GM19463 (cell line): ENCODE results near the gene VBP1.
"Not testable (repeated sequence)": the region's sequence is repeated elsewhere in the genome, so short reads cannot be mapped to it uniquely, and the experiment has no call there.

ENCODE experiments used
- ATAC-seq: cut with Tn5 transposase; IDR thresholded peaks from one replicate; pipeline ENCODE4 v1.9.1; 2021; ENCODE audit warnings: mild to moderate bottlenecking, moderate library complexity; ENCODE audit not compliant: unreplicated experiment

The VBP1 gene, protein sequence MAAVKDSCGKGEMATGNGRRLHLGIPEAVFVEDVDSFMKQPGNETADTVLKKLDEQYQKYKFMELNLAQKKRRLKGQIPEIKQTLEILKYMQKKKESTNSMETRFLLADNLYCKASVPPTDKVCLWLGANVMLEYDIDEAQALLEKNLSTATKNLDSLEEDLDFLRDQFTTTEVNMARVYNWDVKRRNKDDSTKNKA

DNA sequence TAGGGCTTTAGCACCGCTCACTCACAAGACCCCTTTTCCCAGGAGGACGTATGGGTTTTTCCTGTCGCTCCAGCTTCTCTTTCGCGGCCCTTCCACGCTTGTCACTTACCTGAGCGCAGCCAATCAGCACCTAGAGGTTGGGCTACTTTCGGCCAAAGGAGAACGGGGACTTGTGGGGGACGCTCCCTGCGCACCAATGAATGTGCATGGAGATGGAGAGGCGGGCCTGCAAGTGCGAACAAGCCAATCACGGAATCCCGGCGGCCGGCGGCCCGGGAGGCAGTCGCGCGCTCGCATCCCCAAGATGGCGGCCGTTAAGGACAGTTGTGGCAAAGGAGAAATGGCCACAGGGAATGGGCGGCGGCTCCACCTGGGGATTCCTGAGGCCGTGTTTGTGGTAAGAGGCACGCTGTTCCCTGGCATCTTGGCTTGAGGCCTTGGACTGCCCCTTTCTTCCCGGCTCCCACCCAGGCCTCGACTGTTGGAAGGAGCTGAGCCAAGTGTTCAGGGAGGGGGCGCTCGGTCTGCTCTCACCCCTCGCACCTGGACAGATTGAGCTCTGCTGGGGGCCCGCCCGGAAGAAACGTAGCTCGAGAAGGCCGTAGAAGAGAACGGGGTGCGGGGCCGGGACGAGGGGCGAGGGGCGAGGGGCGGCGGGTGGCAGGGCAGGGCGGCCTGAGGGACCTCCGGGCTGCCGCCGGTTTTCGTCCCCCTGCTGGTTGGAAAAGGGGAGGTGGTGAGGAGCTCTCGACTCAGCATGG lies at the start of gene VBP1:
TSS of gene VBP1 (plus strand) at position 282 of the 761 bp plus-strand sequence. CDS start at position 305, 23 bp downstream.
- ATAC-seq = peak; percentile 95

DNA sequence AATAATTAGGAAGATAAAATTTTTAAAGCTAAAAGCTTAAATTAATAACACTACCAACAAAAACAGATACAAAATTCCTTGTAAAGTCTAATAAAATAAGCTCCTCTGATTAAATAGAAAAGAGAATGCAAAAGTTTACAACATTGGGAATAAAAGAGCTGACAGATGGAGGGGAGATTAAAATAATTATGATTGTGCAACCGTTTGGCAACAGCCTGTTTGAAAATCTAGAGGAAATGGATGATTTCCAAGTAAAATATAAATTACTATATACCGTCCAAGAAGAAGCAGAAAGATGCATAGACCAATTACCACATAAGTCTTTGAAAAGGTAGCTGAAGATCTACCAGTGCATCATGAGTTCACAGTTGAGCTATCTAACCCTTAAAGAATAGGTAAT lies 46.4 kb upstream of the VBP1 start:
- no peak for ATAC-seq

DNA sequence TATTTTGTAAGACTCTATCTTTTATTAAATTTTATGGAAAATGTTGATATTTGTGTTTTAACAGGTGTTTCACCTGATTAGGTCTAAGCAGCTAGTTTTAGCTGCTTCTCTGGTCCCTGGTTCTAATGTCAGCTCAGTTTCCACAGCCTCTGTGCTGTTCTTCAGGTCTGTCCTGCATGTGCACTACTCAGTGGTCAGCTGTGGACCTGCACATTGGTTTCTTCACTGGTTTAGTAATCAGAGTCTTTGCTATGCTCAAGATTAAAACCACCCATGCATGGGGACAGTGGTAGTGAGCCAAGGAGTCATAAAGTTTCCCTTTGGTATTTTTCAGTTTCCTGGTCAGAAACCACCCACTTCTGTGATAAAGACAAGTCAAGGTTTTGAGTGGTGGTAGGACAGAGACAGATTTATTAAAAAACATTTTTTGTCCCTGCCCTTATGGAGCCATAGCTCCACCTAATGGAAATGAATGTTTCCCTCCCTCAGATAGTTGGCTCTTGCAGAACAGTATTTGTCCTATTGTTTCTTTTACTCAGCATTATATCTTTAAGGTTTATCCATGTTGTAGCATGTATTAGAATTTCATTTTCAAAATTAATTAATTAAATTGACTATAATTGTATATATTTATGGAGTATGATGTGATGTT lies 36.8 kb upstream of the VBP1 start:
- ATAC-seq = no peak

DNA sequence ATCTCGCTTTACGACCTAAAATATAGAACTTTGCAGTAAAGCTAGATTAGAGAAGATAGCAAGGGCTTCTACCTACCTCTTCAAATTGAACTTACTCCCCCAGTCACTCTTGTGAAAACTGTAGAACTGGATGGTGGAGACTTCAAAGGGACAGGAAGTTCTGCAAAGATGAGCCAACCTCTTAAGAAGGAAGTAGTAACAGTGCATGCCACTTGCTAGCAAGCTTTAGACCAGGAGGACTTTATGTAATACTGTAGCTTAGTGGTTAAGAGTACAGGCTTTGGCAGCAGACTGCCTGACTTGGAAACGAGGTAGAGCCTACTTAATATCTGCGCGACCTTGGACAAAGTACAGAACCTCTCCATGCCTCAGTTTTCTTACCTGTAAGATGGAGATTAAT lies 27.5 kb upstream of the VBP1 start:
- ATAC-seq = no peak

DNA sequence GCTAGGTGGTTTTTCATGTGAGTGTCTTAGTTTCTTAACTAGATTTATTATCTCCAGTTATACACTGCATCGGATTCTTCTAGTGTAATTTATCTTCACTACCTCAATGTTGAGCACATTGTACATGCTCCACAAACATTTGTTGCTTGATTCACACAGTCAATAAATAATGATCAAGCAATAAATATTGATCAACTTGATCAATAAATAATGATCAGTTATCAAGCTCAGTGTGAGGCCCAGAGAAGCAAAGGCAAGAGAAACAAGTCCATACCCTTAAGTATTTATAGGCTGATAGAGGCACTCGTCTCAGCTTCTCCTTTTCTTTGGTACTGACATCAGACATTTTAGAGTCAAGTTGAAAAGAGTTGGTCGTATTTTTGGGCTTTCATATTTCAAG lies 5.1 kb upstream of the VBP1 start:
- no peak for ATAC-seq

DNA sequence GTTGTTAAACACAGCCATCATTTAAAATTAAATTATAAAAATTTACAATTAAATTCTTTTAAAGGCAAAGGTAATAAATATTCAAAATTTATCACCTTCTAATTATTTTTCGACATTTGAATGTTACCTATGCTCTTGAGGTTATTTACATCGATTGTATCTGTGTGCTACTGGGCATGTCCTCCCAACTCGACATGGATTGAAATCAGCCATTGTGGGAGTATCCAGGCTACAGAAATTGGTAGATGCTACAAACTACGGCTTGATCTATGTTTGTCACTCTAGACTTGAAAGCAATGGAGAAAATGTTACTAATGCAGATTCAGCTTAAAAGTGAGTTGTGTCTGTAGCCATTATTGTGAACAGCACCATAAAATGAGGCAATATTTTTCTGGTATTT lies 2.5 kb upstream of the VBP1 start:
- ATAC-seq = no peak

DNA sequence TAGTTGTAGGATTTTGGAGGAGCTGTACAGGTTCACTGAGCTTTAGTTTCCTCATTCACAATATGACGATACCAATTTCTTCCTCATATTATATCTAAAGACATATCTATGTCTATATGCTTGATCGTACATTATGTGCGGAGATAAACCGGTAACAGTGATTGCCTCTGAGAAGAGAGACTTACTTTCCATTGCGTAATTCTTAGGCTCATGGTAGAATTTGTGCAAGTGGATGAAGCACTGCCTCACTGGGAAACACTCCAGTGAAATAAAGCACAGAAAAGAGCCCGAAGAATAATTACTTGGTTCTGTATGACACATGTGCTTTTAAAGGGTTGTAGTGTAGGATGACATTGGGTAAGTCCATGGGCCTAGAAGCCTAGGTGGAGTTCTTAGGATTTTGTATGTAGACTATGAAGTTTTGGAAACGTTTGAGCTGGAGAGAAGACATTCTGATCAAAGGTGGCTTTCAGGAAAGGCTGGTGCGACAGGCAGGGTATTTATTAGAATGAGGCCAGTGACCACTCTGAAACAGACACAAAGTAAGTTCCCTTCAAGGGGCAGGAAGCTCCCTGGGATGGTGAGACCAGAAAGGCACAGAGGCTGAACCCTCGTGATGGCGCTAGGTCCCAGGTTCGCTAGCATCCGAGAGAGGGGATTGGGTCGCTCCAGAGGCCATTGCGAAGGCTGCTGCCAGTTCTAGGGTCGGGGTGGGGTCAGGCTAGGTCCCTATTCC lies 649 bp upstream of the VBP1 start:
- ATAC-seq = peak; percentile 30

DNA sequence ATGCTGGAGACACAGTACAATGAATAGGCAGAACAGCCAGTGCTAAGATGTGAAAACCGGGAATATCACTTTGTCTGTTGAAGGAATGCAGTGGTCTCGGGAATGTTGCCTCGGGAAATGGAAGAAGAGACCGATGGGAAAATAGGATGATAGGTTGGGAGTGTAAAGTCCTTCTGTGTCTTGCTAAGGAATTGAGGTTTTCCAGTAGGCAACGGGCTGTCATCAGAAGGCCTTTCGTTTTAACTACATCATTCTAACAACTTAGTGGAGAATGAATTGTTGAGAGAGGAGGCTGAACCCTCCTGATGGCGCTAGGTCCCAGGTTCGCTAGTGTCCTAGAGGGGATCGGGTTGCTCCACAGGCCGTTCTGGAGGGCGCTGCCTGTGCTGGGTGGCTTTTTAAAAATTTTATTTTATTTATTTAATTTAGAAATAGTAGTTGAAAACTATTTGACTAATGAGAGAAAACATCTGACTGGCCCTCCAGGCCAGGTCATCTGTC lies 730 bp downstream of the VBP1 start:
- ATAC-seq = no peak

DNA sequence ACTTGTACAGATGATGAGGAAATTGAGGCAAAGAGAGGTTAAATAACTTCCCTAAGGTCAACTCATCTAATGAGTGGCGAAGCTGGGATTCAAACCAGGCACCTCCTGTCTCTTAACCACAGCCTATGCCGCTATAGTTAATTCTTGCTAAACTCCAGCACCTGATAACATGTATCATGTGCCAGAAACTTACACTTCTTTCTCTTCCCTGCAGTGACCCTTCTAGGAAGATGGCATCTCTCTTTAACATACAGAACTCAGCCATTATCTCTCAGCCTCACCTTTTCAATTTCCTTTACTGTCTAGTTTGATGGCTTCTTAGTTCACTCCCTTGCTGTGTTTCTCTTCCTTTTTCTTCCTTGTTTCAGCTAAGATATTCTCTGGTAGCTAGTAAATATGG lies 2.5 kb downstream of the VBP1 start:
- no peak for ATAC-seq

DNA sequence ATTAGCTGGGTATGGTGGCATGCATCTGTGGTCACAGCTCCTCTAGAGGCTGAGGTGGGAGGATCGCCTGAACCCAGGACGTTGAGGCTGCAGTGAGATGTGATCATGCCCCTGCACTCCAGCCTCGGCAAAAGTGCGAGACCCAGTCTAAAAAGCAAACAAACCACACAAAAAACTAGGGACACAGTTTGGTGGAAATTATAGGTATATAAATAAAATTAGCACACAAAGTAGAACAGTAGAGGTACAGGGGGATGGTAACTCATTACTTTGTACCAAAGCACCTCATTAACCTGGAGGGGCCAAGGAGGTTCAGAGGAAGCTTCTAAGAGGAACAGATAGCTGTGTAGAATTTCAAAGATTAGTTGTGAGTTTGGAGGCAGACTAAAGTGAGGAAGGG lies 5.1 kb downstream of the VBP1 start:
- ATAC-seq = no peak

DNA sequence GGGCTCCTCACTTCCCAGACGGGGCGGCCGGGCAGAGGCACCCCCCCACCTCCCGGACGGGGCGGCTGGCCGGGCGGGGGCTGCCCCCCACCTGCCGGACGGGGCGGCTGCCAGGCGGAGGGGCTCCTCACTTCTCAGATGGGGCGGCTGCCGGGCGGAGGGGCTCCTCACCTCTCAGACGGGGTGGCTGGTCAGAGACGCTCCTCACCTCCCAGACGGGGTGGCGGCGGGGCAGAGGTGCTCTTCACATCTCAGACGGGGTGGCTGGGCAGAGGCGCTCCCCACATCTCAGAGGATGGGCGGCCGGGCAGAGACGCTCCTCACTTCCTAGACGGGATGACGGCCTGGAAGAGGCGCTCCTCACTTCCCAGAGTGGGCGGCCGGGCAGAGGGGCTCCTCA lies 7.5 kb downstream of the VBP1 start:
- not testable (repeated sequence) for ATAC-seq

DNA sequence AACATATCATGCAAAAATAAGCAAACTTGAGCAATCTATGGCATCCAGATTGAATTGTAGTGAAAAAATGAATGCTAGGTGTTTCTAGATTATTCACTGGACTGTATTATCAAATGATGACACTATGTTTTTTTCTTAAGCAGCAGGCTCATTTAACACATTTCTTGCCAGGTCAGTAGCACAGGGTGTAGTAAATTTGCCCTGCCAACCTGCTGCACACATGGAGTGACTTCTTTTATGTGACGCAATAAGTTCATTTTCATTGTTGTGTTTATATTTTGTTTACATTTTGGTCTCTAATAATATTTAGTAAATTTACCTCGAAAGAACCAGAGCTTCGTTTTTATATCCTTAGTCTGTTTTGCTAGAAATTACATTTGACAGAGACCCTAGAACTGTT lies 9.5 kb downstream of the VBP1 start:
- ATAC-seq = no peak

DNA sequence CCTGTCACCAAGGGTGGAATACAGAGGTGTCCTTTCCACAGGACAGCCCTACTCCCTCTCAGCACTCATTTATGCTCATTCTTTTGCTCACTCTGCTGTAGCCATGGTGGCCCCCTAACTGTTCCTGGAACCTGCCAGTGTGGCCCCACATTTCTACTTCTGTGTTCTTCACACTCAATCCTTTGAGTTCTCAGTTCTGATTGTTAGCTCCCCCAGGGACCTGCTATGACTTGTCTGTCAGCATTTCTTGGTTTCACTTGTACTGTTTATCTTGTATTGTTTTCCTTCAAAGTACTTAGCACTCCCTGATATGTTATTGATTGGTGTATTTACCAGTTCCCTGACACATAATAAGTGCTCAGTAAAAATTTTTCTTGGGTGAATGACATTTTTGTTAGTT lies 14.9 kb downstream of the VBP1 start:
- peak; percentile 79 for ATAC-seq

DNA sequence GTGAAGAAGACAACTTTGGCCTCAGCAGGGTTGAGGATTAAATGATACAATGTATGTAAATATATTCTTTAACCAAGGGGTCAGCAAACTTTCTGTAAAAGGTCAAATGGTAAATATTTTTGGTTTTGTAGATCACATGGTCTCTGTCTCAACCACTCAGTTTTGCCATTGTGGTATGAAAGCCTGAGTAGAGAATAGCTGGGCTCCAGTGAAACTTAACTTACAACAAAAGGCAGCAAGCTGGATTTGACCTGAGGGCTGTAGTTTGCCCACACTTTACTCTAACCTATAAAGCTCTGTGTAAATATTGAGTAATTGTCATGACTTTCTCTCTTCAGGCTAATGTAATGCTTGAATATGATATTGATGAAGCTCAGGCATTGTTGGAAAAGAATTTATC lies 19.6 kb downstream of the VBP1 start:
- ATAC-seq = no peak

DNA sequence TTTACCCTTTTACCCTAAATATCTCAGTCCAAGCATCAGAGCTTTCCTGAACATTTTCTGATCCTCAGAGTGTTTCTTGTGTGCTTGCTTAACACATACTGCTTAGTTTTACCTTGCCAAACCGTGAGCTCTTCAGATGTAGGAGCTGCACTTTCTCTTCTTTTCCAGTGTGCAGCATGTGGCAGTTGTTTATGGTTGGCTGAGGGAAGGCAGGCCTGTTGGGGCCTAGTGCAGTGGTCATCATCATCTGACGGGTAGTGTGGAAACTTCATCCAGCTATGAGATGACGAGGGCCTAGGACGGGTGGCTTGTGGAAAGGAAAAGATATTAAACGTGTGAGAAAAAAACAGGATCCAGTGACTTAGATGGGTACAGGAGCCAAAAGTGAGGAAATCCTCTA lies 21.5 kb downstream of the VBP1 start:
- no peak for ATAC-seq

DNA sequence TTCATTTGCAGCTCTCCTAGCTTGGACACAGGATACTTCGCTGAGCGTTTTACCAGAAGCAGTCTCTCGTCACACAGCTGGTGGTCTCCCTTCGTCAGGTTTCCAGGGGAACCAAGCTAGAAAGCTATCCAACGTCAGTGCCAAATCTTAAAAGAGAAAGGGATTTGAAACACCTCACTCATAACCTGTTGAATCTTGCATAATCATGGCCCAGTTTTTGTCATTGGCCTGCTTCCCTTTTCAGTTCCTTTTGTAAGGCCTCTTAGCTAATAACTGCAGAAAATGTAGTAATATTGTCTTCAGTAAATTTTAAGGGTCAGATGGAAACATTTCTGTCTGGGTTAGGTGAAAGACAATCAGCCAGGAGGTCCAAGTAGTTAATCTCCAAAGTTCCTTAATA lies 26.0 kb downstream of the VBP1 start:
- no peak for ATAC-seq

DNA sequence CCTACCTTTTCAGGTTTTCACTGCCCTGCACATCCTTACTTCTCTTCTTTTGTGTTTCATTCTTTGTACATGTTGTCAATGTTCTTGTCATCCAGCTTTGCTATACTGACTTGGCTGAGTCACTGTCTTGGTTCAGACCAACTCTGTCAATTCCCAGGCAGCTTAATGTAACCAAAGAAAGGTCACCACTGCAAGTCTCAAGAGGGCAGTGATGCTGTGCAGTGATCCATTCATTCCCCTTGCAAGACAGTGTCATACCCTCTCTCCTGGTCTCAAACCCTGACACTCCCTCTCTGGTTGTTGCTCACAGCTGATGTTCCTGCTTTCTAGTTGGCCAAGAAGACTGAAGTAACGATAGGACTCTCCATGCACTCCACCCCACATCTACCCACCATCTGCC lies 30.5 kb downstream of the VBP1 start:
- no peak for ATAC-seq

DNA sequence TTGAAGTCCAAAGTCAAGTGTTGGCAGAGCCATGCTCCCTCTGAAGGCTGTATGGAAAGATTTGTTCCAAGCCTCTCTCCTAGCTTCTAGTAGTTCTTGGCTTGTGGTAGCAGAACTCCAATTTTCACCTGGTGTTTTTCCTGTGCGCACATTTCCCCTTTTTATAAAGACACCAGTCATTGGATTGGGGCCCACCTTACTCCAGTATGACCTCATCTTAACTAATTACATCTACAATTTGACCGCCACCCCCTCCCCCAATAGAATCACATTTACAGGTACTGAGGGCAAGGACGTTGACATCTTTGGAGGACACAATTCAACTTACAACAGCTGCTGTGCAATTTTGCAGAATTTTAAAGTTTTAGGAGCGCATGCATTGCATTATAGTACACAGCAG lies 31.2 kb downstream of the VBP1 start:
- ATAC-seq = no peak

DNA sequence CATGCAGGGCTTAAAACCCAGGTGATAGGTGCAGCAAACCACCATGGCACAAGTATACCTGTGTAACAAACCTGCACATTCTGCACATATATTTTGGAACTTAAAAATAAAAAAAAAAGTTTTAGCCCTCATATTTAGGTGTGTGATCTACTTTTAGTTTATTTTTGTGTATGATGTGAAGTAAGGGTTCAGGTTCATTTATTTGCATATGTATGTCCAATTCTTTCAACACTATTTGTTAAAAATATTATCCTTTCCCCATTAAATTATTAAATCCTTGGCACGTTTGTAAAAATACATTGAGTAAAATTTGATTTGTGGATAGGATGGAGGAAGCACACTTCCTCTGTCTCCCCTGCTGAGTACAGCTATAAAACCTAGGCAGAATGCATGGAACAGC lies 35.1 kb downstream of the VBP1 start:
- ATAC-seq = no peak

DNA sequence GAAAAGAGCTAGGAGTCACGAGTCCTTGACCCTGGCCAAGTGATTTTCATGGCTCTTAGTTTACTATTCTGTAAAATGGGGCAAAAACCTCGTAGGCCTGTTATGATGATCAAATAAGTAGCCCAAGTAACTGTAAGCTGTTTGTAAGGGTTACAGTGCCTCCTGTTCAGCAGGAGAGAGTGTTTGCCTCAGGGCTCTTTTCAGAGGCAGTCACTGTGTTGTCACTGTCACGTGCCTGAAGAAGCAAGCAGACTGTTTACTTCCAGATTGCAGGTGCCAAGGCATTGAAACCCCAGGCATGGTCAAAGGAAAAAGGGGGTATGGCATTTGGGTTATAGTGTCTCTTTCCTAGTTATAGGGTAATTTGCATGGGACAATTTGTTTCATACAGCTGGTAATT lies 43.5 kb downstream of the VBP1 start:
- no peak for ATAC-seq

DNA sequence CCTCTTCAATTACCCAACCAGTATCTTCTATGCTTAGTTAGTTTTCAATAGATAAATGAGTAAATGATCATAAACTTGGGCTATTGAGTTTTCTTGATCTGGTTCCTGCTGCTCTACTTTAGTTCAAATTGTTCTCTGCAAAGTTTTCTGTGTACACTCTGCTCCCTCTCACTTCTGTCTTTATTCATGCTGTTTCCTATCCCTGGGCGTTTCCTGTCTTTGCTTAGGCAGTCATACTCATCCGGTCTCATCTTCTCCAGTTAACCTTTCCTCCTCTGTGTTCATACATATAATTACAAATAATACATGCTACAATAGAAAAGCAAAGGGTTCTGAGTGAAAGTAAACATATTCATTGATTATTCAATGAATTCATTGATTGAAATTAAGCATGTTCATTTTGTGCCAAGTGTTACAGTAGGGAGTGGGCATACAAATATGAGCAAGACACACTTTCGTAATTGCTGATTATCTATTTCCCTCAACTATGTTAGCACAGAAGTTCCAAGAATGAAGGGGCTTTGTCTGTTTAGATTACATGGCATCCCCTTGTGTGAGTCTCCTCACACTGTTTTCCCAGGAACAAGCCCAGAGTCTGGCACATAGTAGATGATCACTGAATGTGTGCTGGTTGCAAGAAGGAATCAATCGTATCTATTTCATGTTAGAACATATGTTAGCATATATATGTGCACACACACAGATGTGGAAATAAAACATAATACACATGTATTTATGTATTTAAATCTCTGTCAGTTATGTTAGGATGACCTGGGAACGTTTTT lies 46.9 kb downstream of the VBP1 start:
- ATAC-seq = no peak
